Activated gamma-delta T cell (primary cell): ENCODE results near the gene NUBP2.

Experiments used
- DNase-seq: peaks from one replicate; lab custom pipeline; 2025; lab: John Stamatoyannopoulos, UW

Gene NUBP2

GRCh38 chr16:1828645-1829410, 46.1 kb downstream of the NUBP2 start:
- no peak for DNase-seq

GRCh38 chr16:1830213-1830612, 47.5 kb downstream of the NUBP2 start:
- no peak for DNase-seq

GRCh38 chr16:1831186-1832075, 48.7 kb downstream of the NUBP2 start:
- no peak for DNase-seq

- DNase-seq: no peak
These were observed 50.2 kb downstream of the NUBP2 start for GRCh38 chr16:1832838-1833454.

GRCh38 chr16:1834096-1834495, 51.3 kb downstream of the NUBP2 start:
- DNase-seq: no peak
